ENCODE results near the gene SLC38A9.
"Not testable (repeated sequence)": the region's sequence is repeated elsewhere in the genome, so short reads cannot be mapped to it uniquely, and the experiment has no call there.

SLC38A9 gene

GRCh38 chr5:55622460-55622859 is 89.7 kb downstream of the SLC38A9 start:
- Histone ChIP-seq H3K27me3 (ENCODE audit: control insufficient read depth in 1 of 2, insufficient read depth in 2 of 2, low read length in 2 of 2) (no peaks in the 10 kb centered on the region), H3K4me1 (ENCODE audit: control insufficient read depth in 1 of 2, insufficient read depth in 2 of 2, low read length in 2 of 2) (peaks cover 0 to 9% of the 10 kb centered on the region in 2 donors), H3K36me3 (ENCODE audit: control insufficient read depth in 1 of 2, insufficient read depth in 2 of 2, low read length in 2 of 2) (no peaks in the 10 kb centered on the region), H3K27ac (ENCODE audit: low read depth, low read length) (no peak overlapping the region), H3K9ac (ENCODE audit: low read depth in 1 of 2, low read length in 2 of 2) (no peak overlapping the region), H3K4me3 (ENCODE audit: low read depth in 1 of 2, low read length in 2 of 2) (no peak overlapping the region), H3K9me3 (ENCODE audit: control insufficient read depth in 1 of 2, low read length in 2 of 2) (no peaks in the 10 kb centered on the region)

GRCh38 chr5:55621229-55621628 is 90.9 kb downstream of the SLC38A9 start:
- Histone ChIP-seq H3K27me3 (ENCODE audit: control insufficient read depth in 1 of 2, insufficient read depth in 2 of 2, low read length in 2 of 2) (no peaks in the 10 kb centered on the region), H3K27ac (ENCODE audit: low read depth, low read length) (no peak overlapping the region), H3K9me3 (ENCODE audit: control insufficient read depth in 1 of 2, low read length in 2 of 2) (no peaks in the 10 kb centered on the region), H3K9ac (ENCODE audit: low read depth in 1 of 2, low read length in 2 of 2) (no peak overlapping the region), H3K4me3 (ENCODE audit: low read depth in 1 of 2, low read length in 2 of 2) (no peak overlapping the region), H3K36me3 (ENCODE audit: control insufficient read depth in 1 of 2, insufficient read depth in 2 of 2, low read length in 2 of 2) (no peaks in the 10 kb centered on the region), H3K4me1 (ENCODE audit: control insufficient read depth in 1 of 2, insufficient read depth in 2 of 2, low read length in 2 of 2) (peaks cover 0 to 9% of the 10 kb centered on the region in 2 donors)

GRCh38 chr5:55620766-55621160 is 91.4 kb downstream of the SLC38A9 start:
- no peaks in the 10 kb centered on the region for H3K9me3 ChIP-seq (ENCODE audit: control insufficient read depth in 1 of 2, low read length in 2 of 2)
- no peaks in the 10 kb centered on the region for H3K36me3 ChIP-seq (ENCODE audit: control insufficient read depth in 1 of 2, insufficient read depth in 2 of 2, low read length in 2 of 2)
- no peak overlapping the region for H3K4me3 ChIP-seq (ENCODE audit: low read depth in 1 of 2, low read length in 2 of 2)
- H3K27ac ChIP-seq (ENCODE audit: low read depth, low read length), result no peak overlapping the region
- no peaks in the 10 kb centered on the region for H3K27me3 ChIP-seq (ENCODE audit: control insufficient read depth in 1 of 2, insufficient read depth in 2 of 2, low read length in 2 of 2)
- H3K9ac ChIP-seq (ENCODE audit: low read depth in 1 of 2, low read length in 2 of 2), result no peak overlapping the region
- peaks cover 0 to 5% of the 10 kb centered on the region in 2 donors for H3K4me1 ChIP-seq (ENCODE audit: control insufficient read depth in 1 of 2, insufficient read depth in 2 of 2, low read length in 2 of 2)

- Histone ChIP-seq H3K27ac (ENCODE audit: low read depth, low read length) (no peak overlapping the region), H3K9ac (ENCODE audit: low read depth in 1 of 2, low read length in 2 of 2) (no peak overlapping the region), H3K36me3 (ENCODE audit: control insufficient read depth in 1 of 2, insufficient read depth in 2 of 2, low read length in 2 of 2) (no peaks in the 10 kb centered on the region), H3K9me3 (ENCODE audit: control insufficient read depth in 1 of 2, low read length in 2 of 2) (no peaks in the 10 kb centered on the region), H3K27me3 (ENCODE audit: control insufficient read depth in 1 of 2, insufficient read depth in 2 of 2, low read length in 2 of 2) (no peaks in the 10 kb centered on the region), H3K4me1 (ENCODE audit: control insufficient read depth in 1 of 2, insufficient read depth in 2 of 2, low read length in 2 of 2) (peaks cover 0 to 5% of the 10 kb centered on the region in 2 donors), H3K4me3 (ENCODE audit: low read depth in 1 of 2, low read length in 2 of 2) (no peak overlapping the region)
Observed at GRCh38 chr5:55620009-55620765, 91.9 kb downstream of the SLC38A9 start.

GRCh38 chr5:55618318-55618717 is 93.8 kb downstream of the SLC38A9 start:
- no peaks in the 10 kb centered on the region for H3K36me3 ChIP-seq (ENCODE audit: control insufficient read depth in 1 of 2, insufficient read depth in 2 of 2, low read length in 2 of 2)
- H3K4me1 ChIP-seq (ENCODE audit: control insufficient read depth in 1 of 2, insufficient read depth in 2 of 2, low read length in 2 of 2), result peaks cover 0 to 5% of the 10 kb centered on the region in 2 donors
- no peak overlapping the region for H3K27ac ChIP-seq (ENCODE audit: low read depth, low read length)
- H3K9ac ChIP-seq (ENCODE audit: low read depth in 1 of 2, low read length in 2 of 2), result no peak overlapping the region
- no peaks in the 10 kb centered on the region for H3K27me3 ChIP-seq (ENCODE audit: control insufficient read depth in 1 of 2, insufficient read depth in 2 of 2, low read length in 2 of 2)
- no peaks in the 10 kb centered on the region for H3K9me3 ChIP-seq (ENCODE audit: control insufficient read depth in 1 of 2, low read length in 2 of 2)
- no peak overlapping the region for H3K4me3 ChIP-seq (ENCODE audit: low read depth in 1 of 2, low read length in 2 of 2)

GRCh38 chr5:55613112-55613868 is 98.8 kb downstream of the SLC38A9 start:
- Histone ChIP-seq H3K27me3 (ENCODE audit: control insufficient read depth in 1 of 2, insufficient read depth in 2 of 2, low read length in 2 of 2) (no peaks in the 10 kb centered on the region), H3K27ac (ENCODE audit: low read depth, low read length) (no peak overlapping the region), H3K9me3 (ENCODE audit: control insufficient read depth in 1 of 2, low read length in 2 of 2) (no peaks in the 10 kb centered on the region), H3K9ac (ENCODE audit: low read depth in 1 of 2, low read length in 2 of 2) (no peak overlapping the region), H3K36me3 (ENCODE audit: control insufficient read depth in 1 of 2, insufficient read depth in 2 of 2, low read length in 2 of 2) (no peaks in the 10 kb centered on the region), H3K4me1 (ENCODE audit: control insufficient read depth in 1 of 2, insufficient read depth in 2 of 2, low read length in 2 of 2) (no peaks in the 10 kb centered on the region), H3K4me3 (ENCODE audit: low read depth in 1 of 2, low read length in 2 of 2) (no peak overlapping the region)

GRCh38 chr5:55610542-55610941 is 101.6 kb downstream of the SLC38A9 start:
- Histone ChIP-seq H3K9me3 (ENCODE audit: control insufficient read depth in 1 of 2, low read length in 2 of 2) (no peaks in the 10 kb centered on the region), H3K4me3 (ENCODE audit: low read depth in 1 of 2, low read length in 2 of 2) (no peak overlapping the region), H3K27ac (ENCODE audit: low read depth, low read length) (no peak overlapping the region), H3K36me3 (ENCODE audit: control insufficient read depth in 1 of 2, insufficient read depth in 2 of 2, low read length in 2 of 2) (no peaks in the 10 kb centered on the region), H3K4me1 (ENCODE audit: control insufficient read depth in 1 of 2, insufficient read depth in 2 of 2, low read length in 2 of 2) (no peaks in the 10 kb centered on the region), H3K27me3 (ENCODE audit: control insufficient read depth in 1 of 2, insufficient read depth in 2 of 2, low read length in 2 of 2) (no peaks in the 10 kb centered on the region), H3K9ac (ENCODE audit: low read depth in 1 of 2, low read length in 2 of 2) (no peak overlapping the region)

GRCh38 chr5:55609413-55609812 is 102.7 kb downstream of the SLC38A9 start:
- Histone ChIP-seq H3K9me3 (ENCODE audit: control insufficient read depth in 1 of 2, low read length in 2 of 2) (no peaks in the 10 kb centered on the region), H3K4me1 (ENCODE audit: control insufficient read depth in 1 of 2, insufficient read depth in 2 of 2, low read length in 2 of 2) (no peaks in the 10 kb centered on the region), H3K27ac (ENCODE audit: low read depth, low read length) (no peak overlapping the region), H3K9ac (ENCODE audit: low read depth in 1 of 2, low read length in 2 of 2) (no peak overlapping the region), H3K36me3 (ENCODE audit: control insufficient read depth in 1 of 2, insufficient read depth in 2 of 2, low read length in 2 of 2) (no peaks in the 10 kb centered on the region), H3K27me3 (ENCODE audit: control insufficient read depth in 1 of 2, insufficient read depth in 2 of 2, low read length in 2 of 2) (no peaks in the 10 kb centered on the region), H3K4me3 (ENCODE audit: low read depth in 1 of 2, low read length in 2 of 2) (no peak overlapping the region)

GRCh38 chr5:55608595-55609349 is 103.4 kb downstream of the SLC38A9 start:
- no peaks in the 10 kb centered on the region for H3K36me3 ChIP-seq (ENCODE audit: control insufficient read depth in 1 of 2, insufficient read depth in 2 of 2, low read length in 2 of 2)
- no peaks in the 10 kb centered on the region for H3K4me1 ChIP-seq (ENCODE audit: control insufficient read depth in 1 of 2, insufficient read depth in 2 of 2, low read length in 2 of 2)
- no peak overlapping the region for H3K27ac ChIP-seq (ENCODE audit: low read depth, low read length)
- no peak overlapping the region for H3K4me3 ChIP-seq (ENCODE audit: low read depth in 1 of 2, low read length in 2 of 2)
- no peaks in the 10 kb centered on the region for H3K27me3 ChIP-seq (ENCODE audit: control insufficient read depth in 1 of 2, insufficient read depth in 2 of 2, low read length in 2 of 2)
- H3K9me3 ChIP-seq (ENCODE audit: control insufficient read depth in 1 of 2, low read length in 2 of 2), result no peaks in the 10 kb centered on the region
- no peak overlapping the region for H3K9ac ChIP-seq (ENCODE audit: low read depth in 1 of 2, low read length in 2 of 2)

GRCh38 chr5:55607309-55607708 is 104.8 kb downstream of the SLC38A9 start:
- not testable (repeated sequence) for H3K4me3 ChIP-seq (ENCODE audit: low read depth in 1 of 2, low read length in 2 of 2); H3K27me3 ChIP-seq (ENCODE audit: control insufficient read depth in 1 of 2, insufficient read depth in 2 of 2, low read length in 2 of 2); H3K36me3 ChIP-seq (ENCODE audit: control insufficient read depth in 1 of 2, insufficient read depth in 2 of 2, low read length in 2 of 2); H3K4me1 ChIP-seq (ENCODE audit: control insufficient read depth in 1 of 2, insufficient read depth in 2 of 2, low read length in 2 of 2); H3K9me3 ChIP-seq (ENCODE audit: control insufficient read depth in 1 of 2, low read length in 2 of 2); H3K9ac ChIP-seq (ENCODE audit: low read depth in 1 of 2, low read length in 2 of 2); H3K27ac ChIP-seq (ENCODE audit: low read depth, low read length)
